ENCODE results near the gene GPHA2. TPM values are rescaled to one million over a fixed set of nuclear protein-coding genes. Genes with fewer than 3 reads are reported as not detected.

Gene GPHA2
- total and polyA plus RNA-seq, 2 donors (not counting 1 experiment from before 2014, with no cell fraction given): not detected

DNA sequence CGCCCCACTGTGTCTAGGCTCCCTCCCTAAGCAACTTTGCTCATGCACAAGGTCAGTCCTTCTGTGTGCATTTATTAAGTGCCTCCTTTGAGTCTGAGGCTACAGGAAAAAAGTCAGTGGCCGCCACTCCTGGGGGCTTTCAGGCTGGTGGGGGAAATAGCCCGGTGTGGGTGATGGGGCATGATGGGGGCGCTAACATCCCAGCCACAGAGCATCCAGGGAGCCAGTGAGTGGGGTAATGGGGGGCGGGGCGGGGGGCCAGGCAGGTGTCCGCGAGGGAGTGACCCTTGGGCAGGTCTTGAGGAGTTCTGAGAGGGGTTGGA lies 47.3 kb downstream of the GPHA2 start:
- Histone ChIP-seq H3K27me3 (ENCODE audit: control insufficient read depth, insufficient read depth, low read length) (no peaks in the 10 kb centered on the region), H3K9ac (ENCODE audit: insufficient read depth, low read length) (no peak overlapping the region), H3K79me2 (ENCODE audit: control insufficient read depth, insufficient read depth, low read length) (no peaks in the 10 kb centered on the region), H3K4me2 (ENCODE audit: extremely low read depth, insufficient read depth, low read length) (peak overlapping the region; percentile 69), H3K4me1 (ENCODE audit: control insufficient read depth, extremely low read depth, insufficient read depth, low read length) (peaks cover 3% of the 10 kb centered on the region), H4K20me1 (ENCODE audit: control insufficient read depth, extremely low read depth, insufficient read depth, low read length) (no peaks in the 10 kb centered on the region), H3K27ac (ENCODE audit: insufficient read depth, low read length) (no peak overlapping the region), H3K36me3 (ENCODE audit: control insufficient read depth, insufficient read depth, low read length) (no peaks in the 10 kb centered on the region), H2AFZ (ENCODE audit: low read length) (peak overlapping the region; percentile 92), H3K9me3 (ENCODE audit: control insufficient read depth, insufficient read depth, low read depth, low read length) (no peaks in the 10 kb centered on the region), H3K4me3 (replicated peaks in 1 of 4; ENCODE audit: control extremely low read depth in 1 of 4, insufficient read depth in 1 of 4, low read depth in 3 of 4, low read length in 4 of 4) (no peak overlapping the region)
- DNase-seq (ENCODE audit: low read depth in 2 of 2): no peak
- TF ChIP-seq, protein P1, sequence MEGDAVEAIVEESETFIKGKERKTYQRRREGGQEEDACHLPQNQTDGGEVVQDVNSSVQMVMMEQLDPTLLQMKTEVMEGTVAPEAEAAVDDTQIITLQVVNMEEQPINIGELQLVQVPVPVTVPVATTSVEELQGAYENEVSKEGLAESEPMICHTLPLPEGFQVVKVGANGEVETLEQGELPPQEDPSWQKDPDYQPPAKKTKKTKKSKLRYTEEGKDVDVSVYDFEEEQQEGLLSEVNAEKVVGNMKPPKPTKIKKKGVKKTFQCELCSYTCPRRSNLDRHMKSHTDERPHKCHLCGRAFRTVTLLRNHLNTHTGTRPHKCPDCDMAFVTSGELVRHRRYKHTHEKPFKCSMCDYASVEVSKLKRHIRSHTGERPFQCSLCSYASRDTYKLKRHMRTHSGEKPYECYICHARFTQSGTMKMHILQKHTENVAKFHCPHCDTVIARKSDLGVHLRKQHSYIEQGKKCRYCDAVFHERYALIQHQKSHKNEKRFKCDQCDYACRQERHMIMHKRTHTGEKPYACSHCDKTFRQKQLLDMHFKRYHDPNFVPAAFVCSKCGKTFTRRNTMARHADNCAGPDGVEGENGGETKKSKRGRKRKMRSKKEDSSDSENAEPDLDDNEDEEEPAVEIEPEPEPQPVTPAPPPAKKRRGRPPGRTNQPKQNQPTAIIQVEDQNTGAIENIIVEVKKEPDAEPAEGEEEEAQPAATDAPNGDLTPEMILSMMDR (conservative IDR thresholded peaks at IDR 0.05 in 1 of 2, IDR thresholded peaks at IDR 0.05 in 1 of 2; ENCODE audit: low read depth in 1 of 2, low read length in 2 of 2): no peak
- TF ChIP-seq EZH2 (IDR thresholded peaks at IDR 0.05; ENCODE audit: low read length, missing control alignments): no peak

DNA sequence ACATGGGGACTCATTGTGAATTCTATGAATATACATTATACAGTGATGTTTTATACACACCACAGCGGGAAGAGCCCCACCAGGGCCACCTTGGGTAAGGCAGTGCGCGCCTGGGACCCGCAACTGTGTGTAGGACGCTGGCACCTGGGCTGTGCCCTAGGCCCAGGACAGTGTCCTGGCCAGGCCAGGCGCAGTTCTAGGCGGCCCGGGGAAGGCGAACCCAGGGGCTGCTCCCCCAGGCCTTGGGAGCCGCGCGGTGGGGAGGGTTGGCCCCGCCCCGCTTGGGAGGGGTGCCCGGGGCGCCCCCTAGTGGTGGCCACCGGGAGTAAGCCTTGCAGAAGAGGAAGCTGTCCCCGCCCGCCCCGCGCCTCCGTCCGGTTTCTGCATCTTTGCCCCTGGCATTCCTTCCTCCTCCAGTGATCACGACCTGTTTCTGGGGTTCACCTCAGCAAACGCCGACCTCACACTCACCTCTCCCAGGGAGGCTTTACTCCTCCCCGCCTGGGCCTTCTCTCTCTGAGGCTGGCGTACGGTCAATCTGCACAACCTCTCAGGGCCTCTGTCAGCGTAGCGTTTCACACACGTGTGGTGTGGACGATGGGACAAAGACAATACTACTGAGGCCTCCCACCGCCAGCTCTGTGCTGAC lies 47.8 kb downstream of the GPHA2 start:
- no peaks in the 10 kb centered on the region for H3K36me3 ChIP-seq (ENCODE audit: control insufficient read depth, insufficient read depth, low read length)
- peak overlapping the region in 1 of 4 experiments; percentile 30 for H3K4me3 ChIP-seq (replicated peaks in 1 of 4; ENCODE audit: control extremely low read depth in 1 of 4, insufficient read depth in 1 of 4, low read depth in 3 of 4, low read length in 4 of 4)
- peak; percentile 33 to 55 for DNase-seq (ENCODE audit: low read depth in 2 of 2)
- no peak overlapping the region for H3K9ac ChIP-seq (ENCODE audit: insufficient read depth, low read length)
- no peaks in the 10 kb centered on the region for H4K20me1 ChIP-seq (ENCODE audit: control insufficient read depth, extremely low read depth, insufficient read depth, low read length)
- H2AFZ ChIP-seq (ENCODE audit: low read length): peak overlapping the region; percentile 92
- no peaks in the 10 kb centered on the region for H3K27me3 ChIP-seq (ENCODE audit: control insufficient read depth, insufficient read depth, low read length)
- H3K4me2 ChIP-seq (ENCODE audit: extremely low read depth, insufficient read depth, low read length): peak overlapping the region; percentile 69
- H3K4me1 ChIP-seq (ENCODE audit: control insufficient read depth, extremely low read depth, insufficient read depth, low read length): peaks cover 3% of the 10 kb centered on the region
- H3K79me2 ChIP-seq (ENCODE audit: control insufficient read depth, insufficient read depth, low read length): no peaks in the 10 kb centered on the region
- no peaks in the 10 kb centered on the region for H3K9me3 ChIP-seq (ENCODE audit: control insufficient read depth, insufficient read depth, low read depth, low read length)
- TF ChIP-seq, protein P1 (conservative IDR thresholded peaks at IDR 0.05 in 1 of 2, IDR thresholded peaks at IDR 0.05 in 1 of 2; ENCODE audit: low read depth in 1 of 2, low read length in 2 of 2): peak; percentile 77 to 78
- no peak for TF ChIP-seq EZH2 (IDR thresholded peaks at IDR 0.05; ENCODE audit: low read length, missing control alignments)
- no peak overlapping the region for H3K27ac ChIP-seq (ENCODE audit: insufficient read depth, low read length)

DNA sequence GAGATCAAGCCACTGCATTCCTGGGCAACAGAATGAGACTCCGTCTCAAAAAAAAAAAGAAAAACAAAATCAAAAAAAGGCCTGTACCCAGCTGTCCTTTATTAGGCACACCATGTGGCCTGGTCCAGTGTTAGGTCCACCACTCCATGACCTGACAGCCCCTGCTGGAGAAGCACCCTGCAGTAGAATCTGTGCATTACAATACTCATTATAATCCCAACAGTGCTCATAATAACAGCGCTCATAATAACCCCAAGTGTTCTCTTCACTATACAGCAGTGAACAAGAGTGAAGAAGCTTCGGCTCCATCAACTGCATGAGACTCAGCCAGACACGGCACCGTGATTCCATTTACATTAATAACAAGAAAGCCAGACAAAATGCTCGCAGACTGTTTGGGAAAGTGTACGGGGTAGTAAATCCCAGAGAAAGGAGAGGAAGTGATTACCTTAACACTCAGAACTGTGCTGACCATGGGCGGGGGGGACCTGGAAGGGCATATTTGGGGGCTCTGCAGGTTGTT lies 48.4 kb downstream of the GPHA2 start:
- Histone ChIP-seq H3K9me3 (ENCODE audit: control insufficient read depth, insufficient read depth, low read depth, low read length) (no peaks in the 10 kb centered on the region), H3K79me2 (ENCODE audit: control insufficient read depth, insufficient read depth, low read length) (no peaks in the 10 kb centered on the region), H2AFZ (ENCODE audit: low read length) (no peak overlapping the region), H3K27me3 (ENCODE audit: control insufficient read depth, insufficient read depth, low read length) (no peaks in the 10 kb centered on the region), H4K20me1 (ENCODE audit: control insufficient read depth, extremely low read depth, insufficient read depth, low read length) (no peaks in the 10 kb centered on the region), H3K4me3 (replicated peaks in 1 of 4; ENCODE audit: control extremely low read depth in 1 of 4, insufficient read depth in 1 of 4, low read depth in 3 of 4, low read length in 4 of 4) (no peak overlapping the region), H3K4me1 (ENCODE audit: control insufficient read depth, extremely low read depth, insufficient read depth, low read length) (peaks cover 3% of the 10 kb centered on the region), H3K4me2 (ENCODE audit: extremely low read depth, insufficient read depth, low read length) (no peak overlapping the region), H3K9ac (ENCODE audit: insufficient read depth, low read length) (no peak overlapping the region), H3K27ac (ENCODE audit: insufficient read depth, low read length) (no peak overlapping the region), H3K36me3 (ENCODE audit: control insufficient read depth, insufficient read depth, low read length) (no peaks in the 10 kb centered on the region)
- DNase-seq (ENCODE audit: low read depth in 2 of 2): no peak
- no peak for TF ChIP-seq EZH2 (IDR thresholded peaks at IDR 0.05; ENCODE audit: low read length, missing control alignments)
- TF ChIP-seq, protein P1 (conservative IDR thresholded peaks at IDR 0.05 in 1 of 2, IDR thresholded peaks at IDR 0.05 in 1 of 2; ENCODE audit: low read depth in 1 of 2, low read length in 2 of 2): no peak
